ENCODE results near the gene MAP4K4. TPM values are rescaled to one million over a fixed set of nuclear protein-coding genes. Genes with fewer than 3 reads are reported as not detected.
"Not testable (repeated sequence)": the region's sequence is repeated elsewhere in the genome, so short reads cannot be mapped to it uniquely, and the experiment has no call there.

Gene MAP4K4
- total RNA-seq, 1 experiment from 2014 or later, result 132 TPM

- Histone ChIP-seq H2BK20ac (ENCODE audit: low read depth, low read length, poor library complexity, severe bottlenecking) (no peak overlapping the region), H3K9me3 (ENCODE audit: control insufficient read depth, low read depth, low read length) (no peaks in the 10 kb centered on the region), H3K23me2 (ENCODE audit: insufficient read length, low read depth, low read length, poor library complexity, severe bottlenecking) (no peaks in the 10 kb centered on the region), H2BK120ac (ENCODE audit: low read depth, low read length, poor library complexity, severe bottlenecking) (no peak overlapping the region), H3K79me1 (ENCODE audit: insufficient read depth, low read depth, low read length, poor library complexity, severe bottlenecking) (peaks cover 2% of the 10 kb centered on the region), H3K4ac (ENCODE audit: low read depth, low read length) (no peak overlapping the region), H3K27me3 (ENCODE audit: insufficient read depth, low read length) (no peaks in the 10 kb centered on the region), H2BK5ac (ENCODE audit: insufficient read length, low read length) (no peak overlapping the region), H3K56ac (ENCODE audit: insufficient read length, low read depth, low read length) (no peak overlapping the region), H4K91ac (ENCODE audit: insufficient read length, low read depth, low read length) (no peak overlapping the region), H3K9ac (ENCODE audit: extremely low read depth, insufficient read length, low read length) (no peak overlapping the region), H3T11ph (ENCODE audit: low read length) (no peak overlapping the region), H4K20me1 (ENCODE audit: control insufficient read depth, insufficient read depth, insufficient read length) (no peaks in the 10 kb centered on the region), H2BK15ac (ENCODE audit: low read depth, low read length) (no peak overlapping the region), H4K5ac (ENCODE audit: insufficient read length, low read depth, low read length) (no peak overlapping the region), H3K4me2 (ENCODE audit: insufficient read depth, insufficient read length, low read length) (no peak overlapping the region), H2BK12ac (ENCODE audit: insufficient read length, low read depth, low read length) (no peak overlapping the region), H3K27ac (ENCODE audit: insufficient read length, low read depth, low read length) (no peak overlapping the region), H3K79me2 (ENCODE audit: insufficient read depth, low read length) (peaks cover 28% of the 10 kb centered on the region; the same call in 1 of the 2 replicates), H3K4me1 (ENCODE audit: insufficient read depth, low read length) (peaks cover 17% of the 10 kb centered on the region; the same call in 1 of the 2 replicates), H3K14ac (ENCODE audit: insufficient read depth, low read length) (no peak overlapping the region), H2AK5ac (ENCODE audit: insufficient read length, low read length) (no peak overlapping the region), H3K23ac (ENCODE audit: insufficient read length, low read depth, low read length) (no peak overlapping the region), H3K18ac (ENCODE audit: insufficient read length, low read depth, low read length) (no peak overlapping the region), H2AFZ (ENCODE audit: low read length) (no peak overlapping the region), H4K8ac (replicated peaks; ENCODE audit: insufficient read length, low read depth, low read length) (no peak overlapping the region)
- DNase-seq, result no peak
- Mint-ChIP-seq H3K9me3 (no peaks in the 10 kb centered on the region), H3K27me3 (ENCODE audit: low read depth) (no peaks in the 10 kb centered on the region), H3K36me3 (ENCODE audit: insufficient read depth in 1 of 3, low read depth in 3 of 3) (no peaks in the 10 kb centered on the region), H3K4me3 (no peak overlapping the region), H3K27ac (peak overlapping the region in 1 of 3 experiments; percentile 30; a peak in 1 of 7 replicates), H3K4me1 (peaks cover 81 to 83% of the 10 kb centered on the region in 2 experiments)
- no CpG with 5 or more reads among the region's 4 CpGs for WGBS (ENCODE audit: extremely low coverage, insufficient read length, low lambda C conversion rate)
- TF ChIP-seq CTCF (conservative IDR thresholded peaks at IDR 0.05), result no peak
Observed at GRCh38 chr2:101768556-101769220, 71.2 kb downstream of the MAP4K4 start.

GRCh38 chr2:101769726-101770125, 72.2 kb downstream of the MAP4K4 start:
- H2BK20ac ChIP-seq (ENCODE audit: low read depth, low read length, poor library complexity, severe bottlenecking); H3K36me3 Mint-ChIP-seq (ENCODE audit: insufficient read depth in 1 of 3, low read depth in 3 of 3); H3K27ac Mint-ChIP-seq; H3K4me2 ChIP-seq (ENCODE audit: insufficient read depth, insufficient read length, low read length); H4K91ac ChIP-seq (ENCODE audit: insufficient read length, low read depth, low read length); H3K23ac ChIP-seq (ENCODE audit: insufficient read length, low read depth, low read length); H2BK15ac ChIP-seq (ENCODE audit: low read depth, low read length); H4K20me1 ChIP-seq (ENCODE audit: control insufficient read depth, insufficient read depth, insufficient read length); H3K23me2 ChIP-seq (ENCODE audit: insufficient read length, low read depth, low read length, poor library complexity, severe bottlenecking); H3K27ac ChIP-seq (ENCODE audit: insufficient read length, low read depth, low read length); H3K4me3 Mint-ChIP-seq; H3K27me3 ChIP-seq (ENCODE audit: insufficient read depth, low read length); H3K9me3 Mint-ChIP-seq; H2AFZ ChIP-seq (ENCODE audit: low read length); H2BK5ac ChIP-seq (ENCODE audit: insufficient read length, low read length); H3K79me1 ChIP-seq (ENCODE audit: insufficient read depth, low read depth, low read length, poor library complexity, severe bottlenecking); H2BK12ac ChIP-seq (ENCODE audit: insufficient read length, low read depth, low read length); H4K8ac ChIP-seq (replicated peaks; ENCODE audit: insufficient read length, low read depth, low read length); H2BK120ac ChIP-seq (ENCODE audit: low read depth, low read length, poor library complexity, severe bottlenecking); H4K5ac ChIP-seq (ENCODE audit: insufficient read length, low read depth, low read length); H3K56ac ChIP-seq (ENCODE audit: insufficient read length, low read depth, low read length); DNase-seq; H3K4ac ChIP-seq (ENCODE audit: low read depth, low read length); H3K9me3 ChIP-seq (ENCODE audit: control insufficient read depth, low read depth, low read length); H3K18ac ChIP-seq (ENCODE audit: insufficient read length, low read depth, low read length); H3K9ac ChIP-seq (ENCODE audit: extremely low read depth, insufficient read length, low read length); H3K14ac ChIP-seq (ENCODE audit: insufficient read depth, low read length); H3K27me3 Mint-ChIP-seq (ENCODE audit: low read depth); H3T11ph ChIP-seq (ENCODE audit: low read length); H2AK5ac ChIP-seq (ENCODE audit: insufficient read length, low read length): not testable (repeated sequence)
- no CpG with 5 or more reads among the region's 3 CpGs for WGBS (ENCODE audit: extremely low coverage, insufficient read length, low lambda C conversion rate)
- H3K4me1 ChIP-seq (ENCODE audit: insufficient read depth, low read length), result peaks cover 17% of the 10 kb centered on the region; the same call in 1 of the 2 replicates
- peaks cover 32% of the 10 kb centered on the region; the same call in 1 of the 2 replicates for H3K79me2 ChIP-seq (ENCODE audit: insufficient read depth, low read length)
- peaks cover 81 to 85% of the 10 kb centered on the region in 2 experiments for H3K4me1 Mint-ChIP-seq

All from H9 (cell line).